Stimulated activated CD8-positive, alpha-beta memory T cell treated with anti-CD3 and anti-CD28 coated beads, Interleukin-7, amount 100 ng/mL, for 24 hours (primary cell): Measurements from ENCODE around the gene COQ8B.
"Not testable (repeated sequence)": the region's sequence is repeated elsewhere in the genome, so short reads cannot be mapped to it uniquely, and the experiment has no call there.

ENCODE experiments used
- DNase-seq: peaks from one replicate; pipeline ENCODE4 v3.0.0-alpha.2; 2020; ENCODE audit warnings: low read depth

Gene COQ8B

DNA sequence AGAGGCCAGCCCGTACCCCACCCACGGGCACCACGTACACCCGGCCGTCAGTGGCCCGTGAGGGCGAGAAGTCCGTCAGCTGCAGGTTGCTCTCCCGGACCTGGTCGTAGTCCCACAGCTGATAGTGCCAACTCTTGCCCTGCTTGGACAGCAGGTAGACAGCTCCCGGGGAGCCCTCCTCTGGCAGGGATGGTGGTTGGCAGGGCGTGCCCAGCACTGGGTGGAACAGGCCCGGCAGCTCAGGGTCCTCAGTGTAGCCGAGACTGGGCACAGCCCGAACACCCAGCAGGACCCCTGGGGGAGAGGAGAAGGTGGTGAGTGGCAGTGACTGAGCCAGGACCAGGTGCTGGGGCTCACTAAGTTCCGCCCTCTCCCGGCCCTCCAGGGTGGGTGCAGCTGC is 25.8 kb upstream of the COQ8B start:
- DNase-seq = no peak

DNA sequence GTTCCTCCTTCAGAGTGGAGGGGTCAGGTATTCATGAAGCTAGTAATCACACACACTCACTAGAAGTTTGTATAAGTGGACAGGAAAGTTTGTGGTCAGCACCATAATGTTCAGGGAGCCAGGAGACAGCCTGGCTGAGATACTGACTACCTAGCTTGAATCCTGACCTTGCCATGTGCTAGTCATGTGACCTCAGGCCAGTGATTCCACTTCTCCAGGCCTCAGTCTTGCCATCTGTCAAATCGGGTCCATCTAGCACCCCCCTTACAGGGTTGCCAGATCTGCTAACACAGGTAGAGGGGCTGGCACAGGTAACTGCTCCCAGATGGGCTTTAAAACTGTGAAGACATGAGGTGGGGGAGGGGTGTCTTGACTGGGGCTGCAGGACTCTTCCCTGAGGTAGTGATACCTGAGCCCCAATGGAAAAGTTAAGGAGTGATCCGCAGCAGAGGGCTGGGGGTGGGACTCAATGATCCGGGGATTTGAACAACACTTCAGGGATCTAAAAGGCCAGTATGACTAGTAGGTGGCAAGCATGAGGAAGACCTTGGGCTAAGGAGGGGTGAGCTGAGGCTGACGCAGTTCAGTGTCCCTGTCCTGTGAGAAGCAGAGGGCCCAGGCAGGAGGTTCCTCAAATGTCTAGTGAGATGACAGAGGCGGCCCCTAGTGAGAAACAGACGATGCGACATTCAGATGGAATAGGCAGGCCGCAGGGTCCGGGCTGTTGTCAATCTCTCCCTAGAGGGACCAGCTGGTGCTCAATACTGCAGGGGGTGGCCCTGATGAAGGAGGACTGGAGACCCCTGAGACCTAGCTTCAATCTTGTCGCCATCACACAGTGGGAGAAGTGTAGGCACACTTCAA is 25.1 kb upstream of the COQ8B start:
- no peak for DNase-seq

DNA sequence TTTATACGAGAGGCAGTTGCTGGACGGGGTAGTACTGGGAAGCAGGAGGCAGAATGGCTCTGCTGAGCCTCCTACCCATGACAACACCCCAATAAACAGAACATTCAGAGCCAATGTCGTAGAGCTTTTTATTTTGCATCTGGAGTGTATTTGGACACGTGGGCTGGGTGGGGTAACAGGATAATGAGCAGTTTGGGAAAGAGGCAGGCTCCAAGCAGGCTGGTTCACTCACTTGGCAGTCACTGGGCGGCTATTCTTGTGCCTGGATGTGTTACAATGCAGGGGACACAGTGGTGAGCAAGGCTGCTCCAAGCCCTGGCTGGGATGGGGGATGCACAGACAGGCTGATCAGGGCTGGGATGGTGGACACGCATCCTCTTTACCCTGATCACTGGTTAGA is 24.1 kb upstream of the COQ8B start:
- no peak for DNase-seq

DNA sequence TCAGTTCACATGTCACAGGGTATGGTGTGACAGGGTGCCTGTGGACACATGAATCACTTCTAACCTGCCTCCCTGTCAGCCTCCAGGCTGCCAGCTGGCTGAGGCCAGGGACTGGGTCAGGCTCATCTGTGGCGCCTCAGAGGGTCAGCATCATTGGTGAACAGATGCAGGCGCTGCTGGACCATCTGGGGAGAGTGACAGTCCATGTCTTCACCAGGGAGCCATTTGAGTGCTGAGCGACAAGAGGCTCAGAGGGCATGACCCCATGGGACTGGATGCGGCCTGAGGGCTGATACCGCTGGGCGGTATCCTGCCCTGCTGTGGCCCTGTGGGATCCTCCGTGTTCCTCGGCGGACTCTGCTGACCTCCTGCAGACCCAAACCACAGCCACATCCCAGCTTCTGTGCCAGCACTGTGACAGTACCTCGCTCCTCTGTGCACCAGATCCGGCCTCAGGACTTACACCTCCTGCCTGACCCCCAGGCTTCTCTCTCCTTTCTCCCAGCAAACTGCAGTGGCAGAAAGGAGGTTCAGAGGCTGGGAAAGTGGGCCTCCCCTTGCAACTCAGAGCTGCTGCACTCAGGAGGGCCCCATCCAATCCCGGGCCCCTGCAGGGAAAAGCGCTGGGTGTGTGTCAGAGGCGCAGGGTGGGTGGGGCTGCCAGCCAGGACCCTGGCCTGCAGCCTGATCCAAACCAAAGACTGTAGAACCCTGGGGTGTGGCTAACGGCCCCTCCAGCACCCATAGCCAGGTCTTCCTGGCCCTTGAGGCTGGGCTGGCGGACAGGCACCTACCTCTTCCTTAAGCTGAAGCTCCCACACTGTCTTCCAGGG is 23.4 kb upstream of the COQ8B start:
- no peak for DNase-seq

DNA sequence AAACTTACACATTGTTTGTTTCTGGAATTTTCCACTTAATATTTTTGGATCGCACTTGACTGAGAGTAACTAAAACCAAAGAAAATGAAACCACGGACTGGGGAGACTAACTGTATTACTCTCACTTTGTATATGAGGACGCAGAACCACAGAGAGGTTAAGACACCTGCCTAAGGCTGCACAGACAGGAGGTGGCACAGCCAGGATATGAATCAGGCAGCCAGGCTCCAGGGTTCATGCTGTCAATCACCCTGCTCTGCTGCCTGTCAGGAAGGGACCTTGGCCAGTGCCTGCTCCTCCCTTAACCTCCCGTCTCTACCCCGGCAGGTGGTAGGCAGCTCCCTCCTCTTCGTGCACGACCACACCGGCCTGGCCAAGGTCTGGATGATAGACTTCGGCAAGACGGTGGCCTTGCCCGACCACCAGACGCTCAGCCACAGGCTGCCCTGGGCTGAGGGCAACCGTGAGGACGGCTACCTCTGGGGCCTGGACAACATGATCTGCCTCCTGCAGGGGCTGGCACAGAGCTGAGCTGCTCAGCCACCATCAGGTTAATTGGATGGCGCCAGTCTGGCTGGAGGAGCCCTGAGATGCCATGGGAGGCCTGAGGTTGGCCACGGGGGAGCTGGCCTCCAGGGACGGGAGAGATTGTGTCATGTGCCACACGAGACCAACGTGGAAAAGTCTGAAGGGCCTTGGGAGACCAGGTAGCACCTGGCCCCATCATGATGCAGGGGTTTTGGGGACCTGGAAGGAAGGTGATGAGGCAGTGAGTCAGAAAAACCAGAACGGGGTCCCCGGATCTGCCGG is 22.5 kb upstream of the COQ8B start:
- DNase-seq = no peak

DNA sequence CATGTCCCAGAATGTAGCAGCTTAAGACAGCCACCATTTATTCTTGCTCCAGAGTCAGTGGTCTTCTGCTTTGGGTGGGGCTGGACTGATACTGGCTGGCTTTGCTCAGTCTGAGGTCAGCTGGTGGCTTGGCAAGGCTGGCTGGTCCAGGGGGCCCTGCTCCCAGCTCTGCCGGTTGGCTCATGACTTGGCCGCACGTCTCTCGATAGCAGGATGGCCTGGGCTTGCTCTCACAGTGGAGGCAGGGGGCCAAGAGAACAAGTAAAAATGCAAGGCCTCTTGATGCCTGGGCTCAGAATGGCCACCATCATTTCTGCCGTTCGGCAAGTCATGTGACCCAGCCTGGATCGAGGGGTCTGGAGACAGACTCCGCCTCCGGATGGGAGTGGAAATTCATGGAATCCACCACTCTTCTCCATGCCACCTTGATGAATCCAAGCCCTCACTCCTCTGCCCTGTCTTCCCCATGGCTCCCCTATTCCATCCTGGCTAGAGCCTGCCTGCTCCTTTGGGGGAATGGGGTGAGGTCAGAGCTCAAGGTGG is 20.5 kb upstream of the COQ8B start:
- no peak for DNase-seq

DNA sequence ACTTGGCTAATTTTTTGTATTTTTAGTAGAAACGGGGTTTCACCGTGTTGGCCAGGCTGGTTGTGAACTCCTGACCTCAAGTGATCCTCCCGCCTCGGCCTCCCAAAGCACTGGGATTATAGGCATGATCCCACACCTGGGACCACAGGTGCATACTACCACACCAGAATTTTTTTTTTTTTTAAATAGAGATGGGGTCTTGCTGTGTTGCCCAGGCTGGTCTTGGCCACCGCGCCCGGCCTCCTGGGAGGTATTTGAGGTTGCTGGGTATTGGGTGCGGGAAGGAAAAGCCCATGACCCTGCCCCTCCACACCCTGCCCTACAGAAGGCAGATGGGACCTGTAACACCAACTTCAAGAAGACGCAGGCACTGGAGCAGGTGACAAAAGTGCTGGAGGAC is 20.0 kb upstream of the COQ8B start:
- no peak for DNase-seq

DNA sequence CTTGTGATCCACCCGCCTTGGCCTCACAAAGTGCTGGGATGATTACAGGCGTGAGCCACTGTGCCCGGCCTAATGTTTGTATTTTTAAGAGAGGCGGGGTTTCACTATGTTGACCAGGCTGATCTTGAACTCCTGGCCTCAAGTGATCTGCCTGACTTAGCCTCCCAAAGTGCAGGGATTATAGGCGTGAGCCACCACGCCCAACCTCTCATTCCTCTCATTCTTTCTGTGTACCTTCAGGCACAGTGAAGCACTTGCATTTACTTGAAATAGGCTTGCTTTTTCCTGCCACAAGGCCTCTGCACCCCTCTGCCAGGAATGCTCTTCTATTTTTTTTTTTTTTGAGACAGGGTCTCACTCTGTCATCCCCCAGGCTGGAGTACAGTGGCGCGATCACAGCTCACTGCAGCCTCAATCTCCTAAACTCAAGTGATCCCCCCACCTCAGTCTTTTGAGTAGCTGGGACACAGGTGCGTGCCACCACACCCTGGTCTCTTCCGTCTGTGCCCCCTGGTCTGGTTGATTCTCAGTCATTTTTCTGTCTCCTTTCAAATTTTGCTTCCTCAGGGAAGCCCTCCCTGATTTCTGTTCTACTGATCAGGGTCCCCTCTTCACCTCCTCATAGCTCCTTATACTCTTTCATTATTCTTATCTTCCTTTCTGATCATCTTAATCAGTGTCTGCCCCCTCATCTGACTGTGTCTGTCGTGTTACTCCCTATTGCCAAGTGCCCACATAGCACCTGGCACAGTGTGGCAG is 18.5 kb upstream of the COQ8B start:
- DNase-seq = no peak

DNA sequence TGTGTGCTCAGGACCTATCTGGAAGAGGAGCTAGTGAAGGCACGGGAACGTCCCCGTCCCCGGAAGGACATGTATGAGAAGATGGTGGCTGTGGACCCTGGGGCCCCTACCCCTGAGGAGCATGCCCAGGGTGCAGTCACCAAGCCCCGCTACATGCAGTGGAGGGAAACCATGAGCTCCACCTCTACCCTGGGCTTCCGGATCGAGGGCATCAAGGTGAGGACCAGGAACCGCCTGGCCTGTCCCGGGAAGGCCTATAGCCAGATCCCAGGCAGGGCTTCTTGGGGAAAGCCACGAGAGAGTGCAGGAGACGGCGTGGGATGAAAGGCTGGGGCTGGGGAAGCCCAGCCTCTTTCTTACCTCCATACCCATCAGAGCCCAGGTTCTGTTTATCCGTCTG is 16.5 kb upstream of the COQ8B start:
- DNase-seq = no peak

DNA sequence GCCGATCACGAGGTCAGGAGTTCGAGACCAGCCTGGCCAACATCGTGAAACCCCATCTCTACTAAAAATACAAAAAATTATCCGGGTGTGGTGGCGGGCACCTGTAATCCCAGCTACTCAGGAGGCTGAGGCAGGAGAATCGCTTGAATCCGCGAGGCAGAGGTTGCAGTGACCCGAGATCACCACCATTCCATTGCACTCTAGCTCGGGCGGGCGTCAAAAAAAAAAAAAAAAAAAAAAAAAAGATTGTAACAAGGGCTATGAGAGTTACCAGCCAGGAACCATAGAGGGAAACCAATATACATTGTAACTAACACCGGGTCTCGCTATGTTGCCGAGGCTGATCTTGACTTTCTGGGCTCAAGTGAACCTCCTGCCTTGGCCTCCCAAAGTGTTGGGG is 15.6 kb upstream of the COQ8B start:
- DNase-seq = not testable (repeated sequence)

DNA sequence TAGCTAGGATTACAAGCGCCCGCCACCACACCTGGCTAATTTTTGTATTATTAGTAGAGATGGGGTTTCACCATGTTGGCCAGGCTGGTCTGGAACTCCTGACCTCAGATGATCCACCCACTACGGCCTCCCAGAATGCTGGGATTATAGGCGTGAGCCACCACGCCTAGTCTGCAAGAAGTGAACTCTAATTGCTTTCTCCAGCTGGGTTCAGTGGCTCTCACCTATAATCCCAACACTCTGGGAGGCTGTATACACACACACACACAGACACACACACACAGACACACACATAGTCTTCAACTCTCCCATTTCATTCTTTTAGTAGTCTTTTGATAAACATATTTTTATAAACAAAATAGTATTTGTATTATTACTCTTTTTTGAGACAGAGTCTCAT is 13.4 kb upstream of the COQ8B start:
- not testable (repeated sequence) for DNase-seq

DNA sequence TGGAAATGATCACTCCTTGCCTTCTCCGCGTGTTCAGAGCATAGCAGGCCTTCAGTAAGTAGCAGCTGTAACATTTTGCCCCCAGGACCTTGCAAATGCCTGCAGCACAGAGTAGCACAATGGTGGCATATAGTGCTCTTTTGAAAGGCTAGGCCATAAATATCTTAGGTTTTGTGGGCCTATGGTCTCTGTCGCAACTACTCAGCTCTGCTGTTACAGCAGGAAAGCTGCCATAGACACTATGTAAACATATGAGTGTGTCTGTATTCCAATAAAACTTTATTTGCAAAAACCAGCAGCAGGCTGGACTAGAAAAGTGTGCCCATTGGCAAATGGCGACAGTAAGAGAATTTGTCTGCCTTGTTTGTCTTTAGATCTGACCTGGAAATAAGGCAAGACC is 9.6 kb upstream of the COQ8B start:
- DNase-seq = no peak

DNA sequence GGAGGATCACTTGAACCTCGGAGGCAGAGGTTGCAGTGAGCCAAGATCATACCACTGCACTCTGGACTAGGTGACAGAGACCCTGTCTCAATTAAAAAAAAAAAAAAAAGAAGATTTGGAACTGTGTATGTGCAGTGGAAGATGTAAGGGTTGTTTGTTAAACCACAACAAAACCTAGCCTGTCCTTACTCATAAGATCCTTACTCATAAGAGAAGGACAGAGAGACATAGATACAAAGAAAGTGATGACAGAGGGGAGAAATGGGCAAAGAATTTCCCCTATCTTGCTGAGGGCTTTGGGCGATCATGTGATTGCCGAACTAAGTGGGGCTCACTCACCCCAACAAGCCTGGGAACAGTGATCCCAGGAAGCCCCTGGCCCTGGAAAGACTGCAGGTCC is 8.2 kb upstream of the COQ8B start:
- no peak for DNase-seq

DNA sequence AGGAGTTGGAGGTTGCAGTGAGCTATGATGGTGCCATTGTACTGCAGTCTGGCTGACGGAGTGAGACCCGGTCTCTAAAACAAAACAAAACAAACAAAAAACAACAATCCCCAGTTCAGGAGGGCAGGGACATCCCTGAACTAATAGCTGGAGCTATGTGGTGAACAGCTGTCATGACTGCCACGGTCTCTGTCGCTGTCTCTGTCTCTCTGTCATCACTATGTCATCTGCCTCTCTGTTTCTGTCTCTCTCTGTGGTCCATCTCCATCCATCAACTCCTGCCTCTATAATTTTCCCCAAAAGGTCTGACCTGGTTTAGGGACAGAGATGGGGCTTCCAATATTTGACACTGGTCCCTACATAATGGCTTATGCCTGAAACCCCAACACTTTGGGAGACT is 7.6 kb upstream of the COQ8B start:
- no peak for DNase-seq

DNA sequence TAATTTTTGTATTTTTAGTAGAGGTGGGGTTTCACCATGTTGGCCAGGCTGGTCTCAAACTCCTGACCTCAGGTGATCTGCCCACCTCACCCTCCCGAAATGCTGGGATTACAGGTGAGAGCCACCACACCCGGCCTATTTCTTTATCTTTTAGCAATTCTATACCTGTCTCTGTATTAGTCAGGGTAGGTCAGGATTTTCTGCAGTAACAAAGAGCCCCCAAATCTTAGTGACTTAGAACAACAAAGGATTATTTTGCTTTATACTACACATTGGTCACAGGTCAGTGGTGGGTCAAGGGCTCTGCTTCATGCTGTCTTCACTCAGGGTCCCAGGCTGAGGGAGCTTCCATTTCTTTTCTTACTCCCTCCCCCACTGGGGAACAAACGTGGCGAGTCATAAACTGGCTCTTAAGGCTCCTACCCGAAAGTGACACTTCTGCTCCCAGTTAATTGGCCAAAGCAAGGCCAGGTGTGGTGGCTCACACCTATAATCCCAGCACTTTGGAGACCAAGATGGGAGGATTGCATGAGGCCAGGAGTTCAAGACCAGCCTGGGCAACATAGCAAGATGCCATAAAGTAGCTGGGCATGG is 7.1 kb upstream of the COQ8B start:
- DNase-seq = no peak

DNA sequence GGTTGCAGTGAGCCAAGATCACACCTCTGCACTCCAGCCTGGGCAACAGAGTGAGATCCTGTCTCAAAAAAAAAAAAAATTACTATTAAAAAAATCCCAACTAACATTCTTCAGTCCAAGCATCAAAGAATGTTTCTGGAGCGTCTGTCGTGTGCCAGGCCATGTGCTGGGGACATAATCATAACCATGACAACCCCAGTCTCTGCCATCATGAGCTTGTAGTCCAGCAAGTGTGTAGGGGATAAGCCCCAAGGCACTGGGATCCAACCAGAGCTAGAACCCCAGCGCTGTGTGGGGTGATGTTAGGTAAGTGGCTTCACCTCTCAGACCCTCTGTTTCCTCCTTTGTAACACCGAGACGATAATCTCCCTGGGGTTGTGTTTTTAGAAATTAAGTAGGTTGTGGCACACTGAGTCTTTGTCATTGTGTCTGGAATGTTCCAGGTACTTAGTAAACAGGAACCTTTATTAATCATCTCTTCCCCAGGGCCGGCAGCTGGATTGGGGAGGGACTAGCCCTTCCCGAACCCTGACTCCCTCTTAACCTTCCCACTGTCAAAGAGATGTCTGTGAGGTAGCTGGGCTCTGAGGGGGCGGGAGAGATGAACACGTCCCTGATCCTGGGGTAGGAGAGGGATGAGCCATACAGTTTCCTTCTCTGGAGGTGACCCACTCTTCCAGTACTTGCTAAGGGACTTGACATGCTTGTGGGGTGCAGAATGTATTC is 5.4 kb upstream of the COQ8B start:
- DNase-seq = no peak

DNA sequence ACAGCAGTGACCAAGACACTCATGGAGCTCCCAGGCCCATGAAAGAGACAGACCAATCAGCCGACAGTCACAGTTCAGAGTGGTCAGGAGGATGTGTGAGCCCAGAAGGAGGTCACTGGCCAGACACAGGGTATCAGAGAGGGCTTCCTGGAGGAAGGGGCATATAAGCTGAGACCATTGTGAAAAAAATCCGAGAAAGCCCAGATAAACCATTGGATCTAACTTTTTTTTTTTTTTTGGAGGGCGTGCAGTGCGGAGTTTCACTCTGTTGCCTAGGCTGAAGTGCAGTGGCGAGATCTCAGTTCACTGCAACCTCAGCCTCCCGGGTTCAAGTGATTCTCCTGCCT is 4.4 kb upstream of the COQ8B start:
- DNase-seq = no peak

DNA sequence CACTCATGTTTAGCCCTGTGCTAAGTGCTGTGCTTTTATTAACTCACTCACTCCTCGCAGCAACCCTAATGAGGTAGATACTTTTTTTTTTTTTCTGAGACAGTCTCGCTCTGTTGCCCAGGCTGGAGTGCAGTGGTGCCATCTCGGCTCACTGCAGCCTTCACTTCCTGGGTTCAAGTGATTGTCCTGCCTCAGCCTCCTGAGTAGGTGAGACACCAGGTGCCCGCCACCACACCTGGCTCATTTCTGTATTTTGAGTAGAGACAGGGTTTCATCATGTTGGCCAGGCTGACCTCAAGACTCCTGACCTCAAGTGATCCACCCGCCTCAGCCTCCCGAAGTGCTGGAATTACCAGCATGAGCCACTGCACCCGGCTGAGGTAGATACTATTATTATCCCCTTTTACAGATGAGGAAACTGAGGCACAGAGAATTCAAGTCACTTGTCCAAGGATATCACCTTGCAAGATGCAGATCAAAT is 2.8 kb upstream of the COQ8B start:
- DNase-seq = no peak

DNA sequence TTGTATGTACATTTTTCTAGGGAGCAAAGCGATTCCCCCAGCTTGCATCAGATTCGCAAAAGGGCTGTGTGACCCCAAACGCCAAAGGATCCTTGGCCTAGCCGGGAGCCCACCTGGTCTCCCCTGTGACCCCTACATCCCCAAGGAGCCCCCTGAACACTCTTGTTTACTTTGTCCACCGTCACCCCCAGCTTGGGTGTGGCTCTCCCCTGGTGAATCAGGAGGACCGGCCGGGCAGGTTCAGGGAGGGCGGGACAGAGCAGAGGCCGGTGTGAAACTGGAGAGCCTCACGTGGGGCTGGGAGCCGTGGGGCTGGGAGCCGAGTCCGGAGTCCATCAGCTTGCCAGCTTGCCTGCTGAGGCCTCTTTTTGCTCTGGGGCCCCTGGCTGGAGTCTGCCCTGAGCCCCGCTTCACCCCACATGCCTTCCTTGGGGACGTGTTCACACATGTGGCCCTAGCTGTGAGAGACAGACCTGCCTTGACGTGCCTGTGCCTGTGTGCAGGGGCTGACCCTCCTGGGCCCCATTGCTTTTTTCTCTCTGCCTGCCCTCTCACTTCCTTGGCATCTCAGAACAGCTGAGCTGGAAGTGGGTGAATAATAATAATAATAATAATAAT is 2.2 kb upstream of the COQ8B start:
- no peak for DNase-seq
